HS-5 (cell line): ENCODE data around the gene DDX11.
"Not testable (repeated sequence)": the region's sequence is repeated elsewhere in the genome, so short reads cannot be mapped to it uniquely, and the experiment has no call there.

Experiments
- DNase-seq: peaks from one replicate; pipeline ENCODE4 v3.0.0-alpha.2; 2012; ENCODE audit warnings: low read depth

The DDX11 gene

DNA sequence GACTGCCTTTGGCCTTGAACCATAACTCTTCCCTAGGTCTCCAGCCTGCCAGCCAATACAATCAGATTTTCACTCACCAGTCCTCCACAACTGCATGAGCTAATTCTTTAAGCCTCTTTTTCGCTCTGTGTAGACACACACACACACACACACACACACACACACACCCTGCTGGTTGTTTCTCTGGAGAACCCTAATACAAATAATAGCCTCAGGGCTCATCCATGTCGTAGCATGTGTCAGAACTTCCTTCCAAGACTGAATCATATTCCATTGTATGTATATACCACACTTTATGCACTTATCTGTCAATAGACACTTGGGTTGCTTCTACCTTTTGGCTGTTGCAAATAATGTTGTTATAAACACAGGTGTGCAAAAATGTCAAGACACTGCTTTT lies 6.0 kb upstream of the DDX11 start:
- DNase-seq = not testable (repeated sequence)

DNA sequence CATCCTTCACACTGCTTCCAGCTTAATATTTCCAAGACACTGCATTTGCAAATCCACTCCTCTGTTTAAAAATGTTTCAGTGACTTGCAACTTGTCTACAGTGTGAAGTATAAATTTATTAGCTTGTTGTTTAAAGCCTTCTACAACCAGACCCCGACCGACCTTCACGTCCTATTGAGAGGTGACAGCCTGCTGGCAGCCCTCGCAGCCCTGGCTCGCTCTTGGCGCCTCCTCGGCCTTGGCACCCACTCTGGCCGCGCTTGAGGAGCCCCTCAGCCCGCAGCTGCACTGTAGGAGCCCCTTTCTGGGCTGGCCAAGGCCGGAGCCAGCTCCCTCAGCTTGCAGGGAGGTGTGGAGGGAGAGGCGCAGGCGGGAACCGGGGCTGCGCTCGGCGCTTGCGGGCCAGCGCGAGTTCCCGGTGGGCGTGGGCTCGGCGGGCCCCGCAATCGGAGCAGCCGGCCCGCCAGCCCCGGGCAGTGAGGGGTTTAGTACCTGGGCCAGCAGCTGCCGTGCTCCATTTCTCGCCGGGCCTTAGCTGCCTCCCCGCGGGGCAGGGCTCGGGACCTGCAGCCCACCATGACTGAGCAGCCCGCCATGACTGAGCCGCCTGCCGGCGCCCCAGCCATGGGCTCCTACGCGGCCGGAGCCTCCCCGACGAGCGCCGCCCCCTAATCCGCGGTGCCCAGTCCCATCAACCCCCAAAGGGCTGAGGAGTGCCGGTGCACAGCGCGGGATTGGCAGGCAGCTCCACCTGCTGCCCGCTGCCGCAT lies 2.5 kb upstream of the DDX11 start:
- not testable (repeated sequence) for DNase-seq

DNA sequence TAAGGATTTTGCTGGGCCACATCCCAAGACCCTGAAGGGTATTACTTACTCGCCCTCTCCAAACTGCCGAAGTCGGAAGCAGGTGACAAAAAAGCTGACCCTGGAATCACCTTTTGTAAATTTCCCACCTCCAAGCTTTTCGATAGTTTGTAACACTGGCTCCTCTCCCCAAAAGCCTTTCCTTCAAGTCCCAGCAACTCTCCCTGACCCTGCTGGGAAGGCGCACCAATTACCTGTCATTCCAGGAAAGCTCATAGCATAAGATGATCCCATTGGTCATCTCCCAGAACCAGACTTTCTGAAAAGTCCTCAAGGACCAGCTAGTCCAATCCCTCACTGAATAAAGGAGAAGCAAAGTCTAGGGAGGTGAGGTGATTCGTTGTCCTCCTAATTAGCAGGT lies 698 bp upstream of the DDX11 start:
- not testable (repeated sequence) for DNase-seq

DNA sequence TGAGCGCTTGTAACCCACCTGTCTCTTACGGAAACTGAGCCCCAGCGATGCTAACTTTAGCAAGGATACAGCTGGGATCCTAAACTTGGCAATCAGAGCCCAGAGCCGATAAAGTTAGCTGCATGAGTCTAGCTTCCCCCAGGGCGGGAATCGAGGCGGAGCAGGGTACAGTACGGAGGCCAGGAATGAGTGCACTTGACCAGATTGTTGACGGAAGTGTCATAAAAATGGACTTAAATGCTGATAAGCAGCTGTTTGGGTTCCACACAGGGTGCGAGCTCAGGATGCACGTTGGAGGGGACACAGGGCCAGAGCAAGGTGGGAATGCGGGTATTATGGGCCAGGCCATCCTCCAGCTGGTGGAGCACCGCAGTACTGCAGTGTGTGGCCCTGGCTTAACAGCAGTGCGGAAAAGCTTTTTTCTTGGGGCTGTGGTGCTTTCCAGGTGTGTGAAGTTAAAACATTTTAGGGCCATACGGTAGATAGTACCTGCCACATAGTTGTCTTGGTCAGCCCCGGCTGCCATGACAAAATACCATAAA lies 744 bp downstream of the DDX11 start:
- not testable (repeated sequence) for DNase-seq

DNA sequence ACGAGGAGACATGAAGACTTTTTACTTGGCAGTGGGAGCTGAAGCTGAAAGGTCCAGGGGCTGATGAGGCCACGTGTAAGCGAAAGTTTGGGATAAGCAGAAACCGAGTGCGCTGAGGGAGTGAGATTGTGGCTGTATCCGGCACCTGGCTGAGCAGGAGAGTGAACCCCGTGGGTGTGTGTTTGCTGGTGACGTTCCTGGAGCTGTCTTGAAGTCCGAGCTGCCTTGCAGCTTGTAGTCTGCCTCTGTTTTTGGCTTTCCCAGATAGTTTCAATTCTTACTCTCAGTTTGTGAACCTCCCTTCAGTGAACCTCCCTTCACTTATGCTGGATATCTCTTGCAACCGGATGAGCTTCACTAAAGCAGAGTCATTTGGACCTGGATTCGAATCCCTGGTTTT lies 2.5 kb downstream of the DDX11 start:
- DNase-seq = not testable (repeated sequence)

DNA sequence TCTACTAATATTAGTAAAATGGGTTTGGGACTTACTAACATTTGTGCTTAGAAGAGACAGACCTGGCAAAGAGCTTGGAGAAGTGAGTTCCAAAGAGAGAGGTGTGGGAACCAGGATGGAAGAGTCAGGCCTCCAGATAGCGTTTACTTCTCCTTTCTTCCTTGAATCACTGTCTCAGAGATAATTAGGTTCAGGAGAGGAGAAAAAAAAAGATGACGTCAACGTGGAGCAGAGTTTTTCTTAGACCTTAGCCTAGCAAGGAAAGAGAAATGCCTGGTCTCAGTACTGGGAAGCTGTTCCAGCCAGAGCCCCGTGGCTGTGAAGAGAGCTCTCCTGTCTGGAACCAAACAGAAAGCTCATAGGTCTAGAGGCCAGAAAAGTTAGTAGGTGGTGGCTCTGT lies 3.4 kb downstream of the DDX11 start:
- not testable (repeated sequence) for DNase-seq

DNA sequence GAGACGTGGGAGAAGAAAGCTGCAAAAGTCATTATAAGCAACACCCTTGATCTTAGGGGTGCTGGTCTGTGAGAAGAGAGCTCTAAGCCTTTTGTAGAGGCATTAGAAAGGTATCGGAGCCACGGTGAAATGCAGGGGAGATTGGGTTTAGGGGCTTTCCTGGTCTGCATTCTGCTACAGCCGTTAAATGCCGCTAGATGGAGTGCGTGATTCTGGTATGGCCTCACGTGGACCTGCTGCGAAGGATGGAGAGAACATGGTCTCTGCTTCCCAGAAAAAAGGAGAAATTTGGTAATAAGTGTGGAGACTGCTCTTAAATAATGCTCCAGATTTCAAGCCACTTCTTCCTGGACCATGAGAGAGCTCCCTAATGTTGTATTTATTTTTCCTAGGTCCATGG lies 4.3 kb downstream of the DDX11 start:
- not testable (repeated sequence) for DNase-seq

DNA sequence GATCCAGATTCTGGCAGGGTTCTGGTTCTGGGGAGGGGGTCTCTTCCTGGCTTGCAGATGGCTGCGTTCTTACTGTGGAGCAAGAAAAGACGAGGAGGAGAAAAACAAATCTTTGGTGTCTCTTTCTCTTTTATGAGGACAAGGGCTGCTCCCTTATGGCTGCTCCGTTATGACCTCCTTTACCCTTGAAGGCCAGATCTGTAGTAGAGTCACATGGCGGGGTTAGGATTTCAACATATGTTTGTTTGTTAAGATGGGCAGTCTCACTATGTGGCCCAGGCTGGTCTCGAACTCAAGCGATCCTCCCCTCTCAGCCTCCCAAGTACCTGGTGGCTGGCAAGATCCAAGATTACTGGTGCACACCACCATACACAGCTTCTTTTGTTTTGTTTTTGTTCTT lies 5.8 kb downstream of the DDX11 start:
- not testable (repeated sequence) for DNase-seq

DNA sequence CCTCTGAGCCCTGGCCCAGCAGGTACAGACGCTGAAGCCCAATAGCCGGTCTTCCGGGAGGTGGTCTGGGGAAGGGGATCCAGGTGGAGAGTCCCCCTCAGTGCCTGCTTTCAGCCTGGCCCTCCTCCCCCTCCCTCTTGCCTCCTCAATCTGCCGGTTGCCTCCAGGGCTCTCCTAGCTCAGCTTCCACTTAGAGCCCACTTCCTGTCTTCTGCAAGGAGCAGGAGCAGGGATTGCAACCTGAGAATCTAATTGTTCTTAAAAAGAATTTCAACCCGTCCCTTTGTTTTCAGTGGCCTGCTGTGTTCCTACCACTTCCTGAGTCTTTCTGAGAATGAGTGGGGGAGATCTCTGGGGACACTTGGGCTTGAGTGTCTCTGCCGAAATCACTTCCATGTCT lies 6.6 kb downstream of the DDX11 start:
- DNase-seq = not testable (repeated sequence)

DNA sequence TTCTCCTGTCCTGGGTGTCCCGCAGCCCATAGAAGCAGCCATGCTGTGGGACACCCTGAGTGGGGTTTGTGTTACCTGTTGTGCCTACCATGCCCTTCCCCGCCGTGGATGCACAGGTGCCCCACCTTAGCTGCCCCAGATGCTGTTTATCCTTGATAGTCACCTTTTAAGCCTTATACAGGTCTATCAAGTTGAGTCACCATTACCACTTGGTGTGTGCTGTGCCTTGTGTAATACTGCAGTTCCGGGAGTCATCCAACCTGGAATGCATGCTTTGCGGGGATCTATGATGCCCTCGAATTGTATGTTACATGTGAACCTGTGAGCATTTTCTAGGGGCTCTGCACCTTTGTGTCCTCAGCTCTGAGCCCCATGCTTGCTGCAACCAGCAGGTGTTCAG lies 7.6 kb downstream of the DDX11 start:
- not testable (repeated sequence) for DNase-seq

DNA sequence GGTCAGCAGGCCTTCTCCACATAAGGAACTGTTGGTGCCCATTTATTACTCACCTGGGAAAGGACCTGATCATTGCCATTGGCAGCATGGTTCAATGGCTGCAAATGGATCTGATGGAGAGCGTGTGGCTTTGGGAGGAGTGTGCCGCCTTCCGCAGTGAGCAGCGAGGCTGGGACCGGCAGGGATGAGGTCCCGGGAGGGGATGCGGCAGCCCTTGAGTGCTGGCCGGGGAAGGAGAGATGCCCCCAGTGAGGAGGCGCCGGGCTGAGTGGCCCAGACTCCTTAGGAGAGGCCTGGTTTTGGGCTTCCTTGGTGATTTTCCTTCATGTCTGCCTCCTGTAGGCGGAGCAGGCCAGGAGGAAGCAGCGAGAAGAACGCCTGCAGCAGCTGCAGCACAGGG lies 10.6 kb downstream of the DDX11 start:
- not testable (repeated sequence) for DNase-seq

DNA sequence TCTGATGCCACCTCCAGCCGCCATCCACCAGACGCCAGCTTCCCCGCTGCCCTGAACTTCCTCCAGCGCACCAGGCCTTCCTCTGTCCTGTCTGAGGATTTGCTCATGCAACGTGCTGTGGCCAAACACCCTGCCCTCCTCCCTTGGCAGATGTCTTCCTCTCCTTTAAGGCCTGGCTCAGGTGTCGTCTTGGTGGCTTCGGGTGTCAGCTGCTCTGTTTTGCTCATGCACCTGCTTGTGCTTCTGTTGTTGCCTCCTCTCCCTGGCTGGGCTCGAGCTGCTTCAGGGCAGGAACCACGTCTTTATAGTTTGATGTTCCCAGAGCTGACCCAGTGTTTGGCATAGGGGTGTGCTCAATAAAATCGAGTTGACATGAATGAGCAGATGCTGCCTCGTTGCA lies 12.4 kb downstream of the DDX11 start:
- not testable (repeated sequence) for DNase-seq

DNA sequence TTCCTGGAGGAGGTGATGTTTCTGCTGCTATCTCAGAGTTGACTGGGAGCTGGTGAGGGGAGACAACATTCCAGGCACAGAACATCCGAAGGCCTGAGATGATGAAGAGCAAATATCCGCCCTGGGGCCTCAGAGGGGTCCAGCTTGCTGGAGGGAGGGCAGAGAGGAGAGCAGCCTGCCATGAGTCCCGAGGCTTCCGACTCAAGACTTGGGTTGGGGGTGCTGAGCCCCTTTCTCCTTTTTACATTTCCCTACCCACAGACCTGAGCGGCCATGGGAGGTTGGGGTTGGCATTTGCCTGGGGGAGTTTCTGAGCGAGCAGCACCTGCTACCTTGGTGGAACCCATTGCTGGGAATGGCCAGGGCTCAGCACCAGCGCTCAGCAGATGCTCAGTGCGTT lies 13.8 kb downstream of the DDX11 start:
- DNase-seq = not testable (repeated sequence)

DNA sequence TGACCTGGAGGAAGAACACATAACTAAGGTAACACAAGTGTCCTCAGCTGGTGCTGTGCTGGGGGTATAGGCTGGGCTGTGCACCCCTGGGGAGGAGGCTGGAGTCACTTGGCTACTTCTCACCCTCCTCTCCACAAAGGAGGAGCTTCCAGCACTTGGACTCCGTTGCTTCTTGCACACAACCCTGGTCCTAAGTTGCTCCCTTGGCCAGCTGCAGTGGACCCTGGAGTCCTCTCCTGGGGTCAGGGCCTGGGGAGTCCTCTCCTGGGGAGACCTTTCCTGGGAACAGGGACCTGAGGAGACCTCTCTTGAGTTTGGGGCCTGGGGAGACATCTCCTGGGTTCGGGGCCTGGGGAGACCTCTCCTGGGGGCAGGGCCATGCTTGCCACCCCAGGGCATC lies 14.3 kb downstream of the DDX11 start:
- DNase-seq = not testable (repeated sequence)

DNA sequence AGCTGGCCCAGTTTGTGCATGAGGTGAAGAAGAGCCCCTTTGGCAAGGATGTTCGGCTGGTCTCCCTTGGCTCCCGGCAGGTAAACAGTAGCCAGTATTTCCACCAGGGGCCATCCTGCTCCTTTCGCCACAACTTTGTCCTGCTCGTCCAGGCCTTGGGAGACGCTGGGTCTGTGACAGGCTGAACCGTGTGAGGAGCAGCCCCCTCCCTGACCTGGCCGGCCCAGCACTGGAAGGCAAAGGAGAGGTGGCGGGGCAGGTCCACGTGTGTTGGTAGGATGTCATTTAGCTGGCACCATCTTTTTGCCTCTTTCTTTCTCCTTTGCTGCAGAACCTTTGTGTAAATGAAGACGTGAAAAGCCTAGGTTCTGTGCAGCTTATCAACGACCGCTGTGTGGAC lies 15.4 kb downstream of the DDX11 start:
- DNase-seq = no peak

DNA sequence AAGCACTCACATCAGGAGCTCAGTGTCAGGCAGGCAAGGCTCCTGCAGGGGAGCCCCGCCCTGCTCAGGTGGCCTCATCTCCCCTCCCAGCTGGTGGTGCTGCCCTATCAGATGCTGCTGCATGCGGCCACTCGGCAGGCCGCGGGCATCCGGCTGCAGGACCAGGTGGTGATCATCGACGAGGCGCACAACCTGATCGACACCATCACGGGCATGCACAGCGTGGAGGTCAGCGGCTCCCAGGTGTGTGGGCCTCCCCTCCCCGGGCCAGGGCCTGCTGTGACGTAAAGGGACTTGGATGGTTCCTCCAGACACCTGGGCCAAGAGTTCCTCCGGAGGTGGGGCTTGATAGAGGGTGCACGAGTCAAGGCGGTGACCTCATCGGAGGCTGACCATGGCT lies 18.0 kb downstream of the DDX11 start:
- DNase-seq = not testable (repeated sequence)

DNA sequence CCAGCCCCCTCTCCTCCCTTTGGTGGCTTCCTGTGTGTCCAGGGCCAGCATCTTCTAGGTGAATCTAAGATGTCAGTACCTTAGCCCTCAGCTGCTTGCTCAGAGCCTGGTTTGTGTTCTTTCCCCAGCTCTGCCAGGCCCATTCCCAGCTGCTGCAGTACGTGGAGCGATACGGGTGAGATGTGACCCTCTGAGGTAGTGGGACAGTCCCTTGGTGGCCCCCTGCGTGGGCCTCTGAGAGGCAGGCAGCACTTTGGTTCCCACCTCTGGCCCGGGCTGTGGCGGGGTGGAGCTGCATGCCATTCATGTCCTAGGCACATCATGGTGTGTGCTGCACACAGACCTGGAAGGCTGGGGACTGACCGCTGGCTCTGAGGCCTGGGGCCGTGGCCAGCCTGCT lies 19.1 kb downstream of the DDX11 start:
- DNase-seq = not testable (repeated sequence)

DNA sequence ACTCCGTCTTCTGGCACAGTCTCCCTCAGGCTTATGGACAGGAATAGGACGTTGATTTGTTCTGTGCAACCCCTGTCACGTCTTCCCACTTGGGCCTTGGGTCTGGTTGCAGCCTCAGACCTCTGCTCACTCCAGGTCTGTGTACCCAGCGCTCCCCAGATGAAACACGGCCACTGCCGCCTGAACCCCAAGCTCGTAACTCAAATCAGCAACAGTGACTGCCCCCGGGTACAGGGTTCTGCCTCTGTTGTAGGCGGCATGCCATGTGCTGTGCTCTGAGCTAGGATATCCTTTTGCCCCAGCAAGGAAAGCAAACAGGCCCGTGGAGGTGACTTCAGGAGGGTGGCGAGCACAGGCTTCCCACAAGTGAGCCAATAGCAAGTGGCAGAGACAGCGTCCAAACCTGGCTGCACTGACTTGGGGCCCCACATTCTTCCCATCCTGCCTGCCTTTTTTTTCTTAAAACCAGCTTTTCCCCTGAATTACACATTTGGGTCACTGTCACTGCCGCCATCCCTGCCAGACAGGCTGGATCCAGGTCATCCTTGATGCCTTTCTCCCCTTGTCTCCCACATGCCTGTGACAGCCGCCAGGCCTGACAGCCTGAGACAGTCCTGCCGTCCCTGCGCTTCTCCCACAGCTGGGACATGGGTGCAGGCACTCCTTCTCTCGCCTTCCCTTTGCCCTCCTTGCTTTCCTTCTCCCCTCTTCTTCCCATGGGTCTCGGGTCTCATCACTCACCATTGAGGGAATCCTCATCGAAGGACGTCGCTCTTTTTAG lies 21.6 kb downstream of the DDX11 start:
- not testable (repeated sequence) for DNase-seq

DNA sequence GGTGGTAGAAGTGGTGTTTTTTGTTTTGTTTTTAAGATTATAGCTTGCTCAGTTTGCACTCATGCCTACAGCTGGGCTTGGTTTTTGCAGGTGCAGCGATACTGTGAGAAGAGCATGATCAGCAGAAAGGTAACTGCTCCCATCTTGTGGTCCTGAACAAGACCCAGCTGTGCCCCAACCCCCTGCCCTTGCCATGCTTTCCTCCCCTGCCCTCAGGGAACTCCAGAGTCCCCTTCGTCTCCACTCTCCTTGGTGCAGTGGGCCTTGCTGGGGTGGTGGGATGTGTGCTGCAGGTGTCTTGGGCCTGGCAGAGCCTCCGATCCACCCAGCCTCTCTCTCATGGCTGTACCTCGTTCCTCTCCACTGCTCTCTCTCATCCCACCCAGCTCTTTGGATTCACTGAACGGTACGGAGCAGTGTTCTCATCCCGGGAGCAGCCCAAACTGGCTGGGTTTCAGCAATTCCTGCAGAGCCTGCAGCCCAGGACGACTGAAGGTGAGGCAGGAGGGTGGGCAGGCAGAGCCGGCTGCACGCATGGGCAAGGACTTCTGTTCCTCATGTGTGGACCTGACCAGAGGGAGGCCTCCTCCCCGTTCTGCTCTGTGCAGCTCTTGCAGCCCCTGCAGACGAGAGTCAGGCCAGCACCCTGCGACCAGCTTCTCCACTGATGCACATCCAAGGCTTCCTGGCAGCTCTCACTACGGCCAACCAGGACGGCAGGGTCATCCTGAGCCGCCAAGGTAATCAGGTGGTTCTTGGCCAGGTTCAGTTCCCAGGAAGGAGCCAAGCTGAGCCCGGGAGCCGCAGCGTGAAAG lies 22.8 kb downstream of the DDX11 start:
- DNase-seq = not testable (repeated sequence)

DNA sequence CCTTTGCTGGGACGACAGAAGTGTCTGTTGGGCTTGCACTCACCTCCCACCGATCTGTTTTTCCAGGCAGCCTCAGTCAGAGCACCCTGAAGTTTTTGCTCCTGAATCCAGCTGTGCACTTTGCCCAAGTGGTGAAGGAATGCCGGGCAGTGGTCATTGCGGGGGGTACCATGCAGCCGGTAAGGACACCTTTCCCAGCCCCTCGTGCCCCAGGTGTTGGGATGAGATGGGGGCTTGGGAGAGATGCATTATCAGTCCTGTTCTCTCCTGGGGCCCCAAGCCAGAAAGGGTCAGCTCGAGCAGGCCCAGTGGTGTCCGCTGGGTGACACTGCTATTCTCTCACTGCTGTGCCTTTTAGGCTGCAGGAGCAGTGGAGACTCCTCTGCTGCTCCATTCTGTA lies 24.2 kb downstream of the DDX11 start:
- not testable (repeated sequence) for DNase-seq

DNA sequence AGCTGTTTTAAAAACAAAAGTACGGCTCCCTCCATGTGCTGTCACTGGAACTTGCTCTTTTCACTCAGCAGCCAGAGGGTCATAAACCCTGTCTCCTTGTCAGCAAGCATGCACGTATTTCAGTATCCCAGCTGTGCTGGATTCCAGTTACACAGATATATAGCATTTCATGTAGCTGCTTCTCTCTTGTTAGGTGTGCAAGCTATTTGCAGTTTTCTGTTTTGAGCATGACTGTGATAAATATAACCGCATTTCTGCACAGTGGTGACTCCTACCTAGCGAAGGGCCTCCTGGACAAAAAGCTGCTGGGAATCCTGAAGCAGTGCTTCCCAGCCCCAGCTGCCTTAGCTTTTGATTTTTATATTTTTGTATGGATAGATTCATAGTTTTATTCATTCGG lies 24.7 kb downstream of the DDX11 start:
- not testable (repeated sequence) for DNase-seq

DNA sequence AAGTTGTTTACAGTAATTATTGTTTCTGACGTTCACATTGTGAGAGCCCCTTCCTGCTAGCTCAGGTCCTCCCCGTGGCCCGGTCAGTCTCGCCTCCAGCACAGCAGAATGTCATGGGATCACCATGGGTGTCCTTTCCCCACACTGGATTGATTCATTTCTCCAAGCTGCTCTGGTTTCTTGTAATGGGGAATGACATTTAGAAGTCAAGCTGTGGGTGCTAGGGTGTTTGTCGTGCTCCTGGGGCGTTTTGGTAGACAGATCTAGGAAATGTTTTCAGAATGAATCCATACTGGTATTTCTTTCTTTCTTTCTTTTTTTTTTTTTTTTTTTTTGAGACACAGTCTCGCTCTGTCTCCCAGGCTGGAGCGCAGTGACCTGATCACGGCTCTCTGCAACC lies 25.1 kb downstream of the DDX11 start:
- not testable (repeated sequence) for DNase-seq
